Right ventricle myocardium superior (tissue), 1 donor: Measurements from ENCODE around the gene KCNMB4. TPM values are rescaled to one million over a fixed set of nuclear protein-coding genes. Genes with fewer than 3 reads are reported as not detected.
"Not testable (repeated sequence)": the region's sequence is repeated elsewhere in the genome, so short reads cannot be mapped to it uniquely, and the experiment has no call there.

Source experiments
- ATAC-seq: fragments of 200-7000 bp; cut with Tn5 transposase; one replicate; pipeline ENCODE4 v1.9.1; 2020; ENCODE audit warnings: mild to moderate bottlenecking; ENCODE audit not compliant: poor library complexity
- DNase-seq: peaks from one replicate; pipeline ENCODE4 v3.0.0-alpha.2; 2020
- intact Hi-C: fragments of 100-400 bp; cut with DNase I; formaldehyde crosslinking; loops from one replicate; pipeline ENCODE4 v1.11.2; 2022
- total RNA-seq: library from RNA; stranded (reverse); fragmentation: NEBNext Ultra II Directional; extraction: Animal tissue kit (Norgen Biotek cat#: 25700); gene quantifications from one replicate; pipeline ENCODE4 v1.2.1, GENCODE V29; 2021
- donor health status: DM: no; HTN: yes; CAD: no; lungs with severe emphysema.

The KCNMB4 gene
- total RNA-seq, 1 donor from 2014 or later: 1.2 TPM

GRCh38 chr12:70366581-70367257 is 629 bp downstream of the KCNMB4 start:
- intact Hi-C loops: no loop called here
- ATAC-seq: peak; percentile 33
- peak; percentile 55 for DNase-seq

GRCh38 chr12:70367258-70368141 is 1.4 kb downstream of the KCNMB4 start:
- DNase-seq (no peak), ATAC-seq (peak; percentile 16)
- intact Hi-C loops: no loop called here

GRCh38 chr12:70372881-70373280 is 6.8 kb downstream of the KCNMB4 start:
- ATAC-seq (no peak), DNase-seq (no peak)

GRCh38 chr12:70379846-70380245 is 13.8 kb downstream of the KCNMB4 start:
- DNase-seq: no peak
- intact Hi-C loops: no loop called here
- ATAC-seq: no peak

More at GRCh38 chr12:70372881-70373280, 6.8 kb downstream of the KCNMB4 start:
- intact Hi-C loops: no loop called here

GRCh38 chr12:70383484-70383883 is 17.4 kb downstream of the KCNMB4 start:
- intact Hi-C loops: no loop called here
- ATAC-seq: no peak
- DNase-seq: no peak

- intact Hi-C loops: no loop called here
- no peak for DNase-seq
- no peak for ATAC-seq
Observed at GRCh38 chr12:70383886-70384285, 17.8 kb downstream of the KCNMB4 start.

- intact Hi-C loops: no loop called here
- DNase-seq (no peak), ATAC-seq (no peak)
Observed at GRCh38 chr12:70386771-70387170, 20.7 kb downstream of the KCNMB4 start.

GRCh38 chr12:70389678-70390077 is 23.6 kb downstream of the KCNMB4 start:
- no peak for DNase-seq
- no peak for ATAC-seq
- intact Hi-C loops: no loop called here

GRCh38 chr12:70392631-70393030 is 26.5 kb downstream of the KCNMB4 start:
- ATAC-seq, DNase-seq, intact Hi-C loops: not testable (repeated sequence)

GRCh38 chr12:70393787-70394499 is 27.9 kb downstream of the KCNMB4 start:
- ATAC-seq (no peak), DNase-seq (no peak)
- intact Hi-C loops: no loop called here

- intact Hi-C loops: no loop called here
- no peak for DNase-seq
- ATAC-seq: no peak
Observed at GRCh38 chr12:70398002-70398401, 31.9 kb downstream of the KCNMB4 start.

- DNase-seq: no peak
- ATAC-seq: no peak
- intact Hi-C loops: no loop called here
Observed at GRCh38 chr12:70398862-70399261, 32.8 kb downstream of the KCNMB4 start.

- DNase-seq (no peak), ATAC-seq (no peak)
Observed at GRCh38 chr12:70399311-70399710, 33.2 kb downstream of the KCNMB4 start.

GRCh38 chr12:70400124-70400523 is 34.0 kb downstream of the KCNMB4 start:
- no peak for ATAC-seq
- no peak for DNase-seq
- intact Hi-C loops: no loop called here

More at GRCh38 chr12:70399311-70399710, 33.2 kb downstream of the KCNMB4 start:
- intact Hi-C loops: no loop called here

GRCh38 chr12:70402597-70402996 is 36.5 kb downstream of the KCNMB4 start:
- intact Hi-C loops: no loop called here
- DNase-seq (no peak), ATAC-seq (no peak)

GRCh38 chr12:70403826-70404225 is 37.7 kb downstream of the KCNMB4 start:
- ATAC-seq (no peak), DNase-seq (no peak)
- intact Hi-C loops: no loop called here

- intact Hi-C loops: no loop called here
- no peak for DNase-seq
- no peak for ATAC-seq
Observed at GRCh38 chr12:70408004-70408790, 42.1 kb downstream of the KCNMB4 start.

- DNase-seq (no peak), ATAC-seq (no peak)
- intact Hi-C loops: no loop called here
Observed at GRCh38 chr12:70415987-70416386, 49.9 kb downstream of the KCNMB4 start.

- no peak for ATAC-seq
- intact Hi-C loops: no loop called here
Observed at GRCh38 chr12:70417121-70417520, 51.0 kb downstream of the KCNMB4 start.

More at GRCh38 chr12:70417121-70417520, 51.0 kb downstream of the KCNMB4 start:
- DNase-seq: no peak
